Forelimb muscle (tissue), 1 donor: ENCODE measurements around the gene SNX4. TPM values are rescaled to one million over a fixed set of nuclear protein-coding genes. Genes with fewer than 3 reads are reported as not detected.

Experiments used
- DNase-seq: peaks from one replicate; pipeline ENCODE4 v3.0.0-alpha.2; 2013; ENCODE audit warnings: low read depth
- polyA plus RNA-seq: library from polyadenylated mRNA; unstranded; fragments of 120-200 nt; gene quantifications from one replicate; pipeline ENCODE4 v1.2.1, GENCODE V29; 2013; ENCODE audit not compliant: insufficient read length

The SNX4 gene
- polyA plus RNA-seq, 1 donor, result 35.9 TPM

DNA sequence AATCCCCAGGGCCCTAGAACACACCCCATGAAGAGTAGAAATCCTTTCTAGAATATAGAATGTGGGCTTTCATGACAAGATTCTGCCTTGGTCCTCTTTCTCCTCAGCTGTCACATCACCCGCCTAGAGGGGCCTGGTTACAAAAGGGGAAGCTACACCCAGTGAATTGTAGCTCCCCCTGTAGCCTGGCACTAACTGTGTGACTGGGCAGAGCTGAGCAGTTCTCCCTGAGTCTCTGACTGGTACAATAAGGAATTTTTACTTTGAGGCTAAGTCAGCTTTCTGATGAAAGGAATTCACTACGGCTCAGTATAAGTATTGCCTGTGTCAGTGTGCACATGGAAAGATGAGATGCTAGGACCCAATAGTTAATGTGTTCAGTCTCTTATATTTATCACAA is 116.2 kb downstream of the SNX4 start:
- DNase-seq, result no peak

DNA sequence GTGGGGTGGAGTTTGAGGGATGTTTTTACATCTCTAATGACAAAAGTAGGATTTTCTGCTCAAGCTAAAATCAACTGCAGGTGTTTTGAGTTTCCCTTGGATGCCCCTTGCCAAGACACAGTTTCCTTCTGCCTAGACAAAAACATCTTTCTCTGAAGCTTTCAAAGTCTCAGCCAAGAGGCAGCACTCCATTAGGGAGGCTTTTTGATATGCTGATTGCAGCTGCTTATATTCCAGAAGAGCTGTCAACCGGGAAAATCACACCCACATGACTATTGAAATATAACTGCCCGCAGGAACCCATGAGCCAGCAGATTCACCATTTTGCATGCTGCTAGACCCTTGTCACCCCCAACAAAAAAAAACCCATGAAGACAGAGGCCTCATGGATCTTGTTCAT is 117.4 kb downstream of the SNX4 start:
- no peak for DNase-seq

DNA sequence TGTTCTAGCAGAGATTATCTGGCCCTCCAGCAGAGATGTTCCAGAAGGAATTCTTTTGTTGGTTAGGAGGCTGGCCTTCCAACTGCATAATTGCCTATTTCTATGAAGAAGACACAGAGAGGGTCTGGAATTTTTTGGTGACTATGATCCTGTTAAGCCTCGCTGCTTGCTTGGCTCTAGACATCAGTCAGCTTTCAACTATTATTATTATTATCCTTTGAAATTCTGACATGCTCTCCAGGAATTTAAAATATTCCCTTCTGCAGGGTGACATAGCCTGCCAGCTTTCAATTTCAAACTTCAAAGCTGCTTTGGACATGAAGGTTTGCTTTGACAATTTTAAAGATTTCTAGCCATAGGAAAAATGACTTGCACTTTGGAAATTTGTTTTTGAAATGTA is 118.6 kb downstream of the SNX4 start:
- DNase-seq, result no peak

DNA sequence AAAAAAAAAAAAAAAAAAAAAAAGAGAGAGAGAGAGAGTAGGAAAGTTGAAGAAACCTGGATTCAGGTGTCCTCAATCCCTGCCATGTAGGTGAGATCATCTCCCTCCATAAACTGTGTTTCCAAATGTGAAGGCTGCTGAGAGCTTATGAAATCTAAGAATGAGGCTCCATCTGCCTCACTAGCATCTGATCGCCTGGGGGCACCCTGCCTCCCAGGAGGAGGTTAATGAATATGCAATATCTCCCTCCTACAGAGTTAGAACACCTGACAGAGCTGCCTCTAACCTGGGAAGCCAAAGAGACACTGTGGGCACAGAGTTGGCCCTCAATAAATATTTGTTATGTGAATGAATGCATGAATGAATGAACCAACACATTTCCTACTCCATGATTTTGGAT is 121.0 kb downstream of the SNX4 start:
- DNase-seq, result no peak

Other genes starting within 250 kb of the SNX4 start
- gene ZNF148, start 144.9 kb downstream of the SNX4 start, polyA plus RNA-seq, result 20.2 TPM
- gene OSBPL11, start 75.3 kb upstream of the SNX4 start, polyA plus RNA-seq, result 14.3 TPM